ENCODE results near the gene IZUMO1. TPM values are rescaled to one million over a fixed set of nuclear protein-coding genes. Genes with fewer than 3 reads are reported as not detected.
"Not testable (repeated sequence)": the region's sequence is repeated elsewhere in the genome, so short reads cannot be mapped to it uniquely, and the experiment has no call there.

The IZUMO1 gene
- polyA plus RNA-seq, 1 experiment: not detected

- ChIA-PET CTCF (no interaction called here), POLR2A (interaction anchor here (0.7 kb wide), 1 partner anchor 17 kb away, joined by 4 read pairs; no protein-coding TSS in a partner anchor)
- Histone ChIP-seq H3K27ac (ENCODE audit: low read depth, low read length) (no peak overlapping the region), H3K9me3 (ENCODE audit: control insufficient read depth, insufficient read depth, low read length) (no peaks in the 10 kb centered on the region), H3K4me3 (ENCODE audit: low read depth, low read length) (no peak overlapping the region), H3K27me3 (ENCODE audit: control insufficient read depth, insufficient read depth, low read length) (peaks cover 7% of the 10 kb centered on the region)
- no peak for DNase-seq (ENCODE audit: low read depth, low spot score)
- TF ChIP-seq, protein P1, sequence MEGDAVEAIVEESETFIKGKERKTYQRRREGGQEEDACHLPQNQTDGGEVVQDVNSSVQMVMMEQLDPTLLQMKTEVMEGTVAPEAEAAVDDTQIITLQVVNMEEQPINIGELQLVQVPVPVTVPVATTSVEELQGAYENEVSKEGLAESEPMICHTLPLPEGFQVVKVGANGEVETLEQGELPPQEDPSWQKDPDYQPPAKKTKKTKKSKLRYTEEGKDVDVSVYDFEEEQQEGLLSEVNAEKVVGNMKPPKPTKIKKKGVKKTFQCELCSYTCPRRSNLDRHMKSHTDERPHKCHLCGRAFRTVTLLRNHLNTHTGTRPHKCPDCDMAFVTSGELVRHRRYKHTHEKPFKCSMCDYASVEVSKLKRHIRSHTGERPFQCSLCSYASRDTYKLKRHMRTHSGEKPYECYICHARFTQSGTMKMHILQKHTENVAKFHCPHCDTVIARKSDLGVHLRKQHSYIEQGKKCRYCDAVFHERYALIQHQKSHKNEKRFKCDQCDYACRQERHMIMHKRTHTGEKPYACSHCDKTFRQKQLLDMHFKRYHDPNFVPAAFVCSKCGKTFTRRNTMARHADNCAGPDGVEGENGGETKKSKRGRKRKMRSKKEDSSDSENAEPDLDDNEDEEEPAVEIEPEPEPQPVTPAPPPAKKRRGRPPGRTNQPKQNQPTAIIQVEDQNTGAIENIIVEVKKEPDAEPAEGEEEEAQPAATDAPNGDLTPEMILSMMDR (IDR thresholded peaks at IDR 0.05; ENCODE audit: low read depth, low read length): no peak
Measured at GRCh38 chr19:48768994-48769713, 22.4 kb upstream of the IZUMO1 start.

GRCh38 chr19:48768171-48768753 lies 21.6 kb upstream of the IZUMO1 start:
- CTCF ChIA-PET; H3K27me3 ChIP-seq (ENCODE audit: control insufficient read depth, insufficient read depth, low read length); POLR2A ChIA-PET; H3K4me3 ChIP-seq (ENCODE audit: low read depth, low read length); DNase-seq (ENCODE audit: low read depth, low spot score); H3K9me3 ChIP-seq (ENCODE audit: control insufficient read depth, insufficient read depth, low read length); H3K27ac ChIP-seq (ENCODE audit: low read depth, low read length): not testable (repeated sequence)

- POLR2A ChIA-PET; H3K9me3 ChIP-seq (ENCODE audit: control insufficient read depth, insufficient read depth, low read length); DNase-seq (ENCODE audit: low read depth, low spot score); H3K4me3 ChIP-seq (ENCODE audit: low read depth, low read length); CTCF ChIA-PET; H3K27ac ChIP-seq (ENCODE audit: low read depth, low read length): not testable (repeated sequence)
- peaks cover 23% of the 10 kb centered on the region for H3K27me3 ChIP-seq (ENCODE audit: control insufficient read depth, insufficient read depth, low read length)
Measured at GRCh38 chr19:48765816-48766215, 19.1 kb upstream of the IZUMO1 start.

- Histone ChIP-seq H3K9me3 (ENCODE audit: control insufficient read depth, insufficient read depth, low read length) (no peaks in the 10 kb centered on the region), H3K27me3 (ENCODE audit: control insufficient read depth, insufficient read depth, low read length) (peaks cover 26% of the 10 kb centered on the region), H3K27ac (ENCODE audit: low read depth, low read length) (no peak overlapping the region), H3K4me3 (ENCODE audit: low read depth, low read length) (no peak overlapping the region)
- no peak for DNase-seq (ENCODE audit: low read depth, low spot score)
- POLR2A ChIA-PET: interaction anchor here (0.6 kb wide), 1 partner anchor 103 kb away, joined by 12 read pairs; no protein-coding TSS in a partner anchor
- TF ChIP-seq, protein P1 (IDR thresholded peaks at IDR 0.05; ENCODE audit: low read depth, low read length): no peak
- CTCF ChIA-PET: no interaction called here
Measured at GRCh38 chr19:48760504-48761205, 13.9 kb upstream of the IZUMO1 start.

GRCh38 chr19:48757741-48758144 lies 11.0 kb upstream of the IZUMO1 start:
- TF ChIP-seq, protein P1 (IDR thresholded peaks at IDR 0.05; ENCODE audit: low read depth, low read length): no peak
- ChIA-PET POLR2A (no interaction called here), CTCF (no interaction called here)
- H3K27ac ChIP-seq (ENCODE audit: low read depth, low read length): no peak overlapping the region
- H3K27me3 ChIP-seq (ENCODE audit: control insufficient read depth, insufficient read depth, low read length): peaks cover 32% of the 10 kb centered on the region
- H3K9me3 ChIP-seq (ENCODE audit: control insufficient read depth, insufficient read depth, low read length): no peaks in the 10 kb centered on the region; the same call in 1 of the 2 replicates
- no peak overlapping the region for H3K4me3 ChIP-seq (ENCODE audit: low read depth, low read length)
- no peak for DNase-seq (ENCODE audit: low read depth, low spot score)
